ENCODE measurements around the gene TBC1D4.

TBC1D4 gene

GRCh38 chr13:75443356-75443958, 38.5 kb downstream of the TBC1D4 start:
- Histone ChIP-seq H3K14ac (ENCODE audit: low read length in 2 of 2) (no peak overlapping the region), H2BK5ac (ENCODE audit: low read depth, low read length, poor library complexity, severe bottlenecking) (no peak overlapping the region), H2BK12ac (ENCODE audit: low read length in 2 of 2) (no peak overlapping the region), H3K4me2 (ENCODE audit: low read length, poor library complexity, severe bottlenecking) (peak overlapping the region; percentile 14), H2AFZ (ENCODE audit: low read depth, low read length) (no peak overlapping the region), H2BK15ac (ENCODE audit: low read depth, poor library complexity, severe bottlenecking) (no peak overlapping the region), H3K36me3 (ENCODE audit: control insufficient read depth in 1 of 2, insufficient read depth in 2 of 2, low read depth in 1 of 2, low read length in 2 of 2) (no peaks in the 10 kb centered on the region), H2BK120ac (ENCODE audit: low read depth, low read length) (no peak overlapping the region), H4K91ac (ENCODE audit: low read length) (no peak overlapping the region), H2AK5ac (ENCODE audit: low read length, severe bottlenecking) (no peak overlapping the region), H3K79me1 (replicated peaks; ENCODE audit: low read length, poor library complexity, severe bottlenecking) (peaks cover 10% of the 10 kb centered on the region), H3K27ac (ENCODE audit: low read length, poor library complexity, severe bottlenecking) (no peak overlapping the region), H3K23ac (ENCODE audit: low read length in 2 of 2) (no peak overlapping the region), H3K9ac (ENCODE audit: low read length) (no peak overlapping the region), H3K4ac (ENCODE audit: low read depth in 1 of 2, low read length in 2 of 2) (no peak overlapping the region), H3K4me1 (ENCODE audit: control insufficient read depth, insufficient read depth, low read depth, low read length) (no peaks in the 10 kb centered on the region), H3K9me3 (ENCODE audit: control insufficient read depth, low read length) (no peaks in the 10 kb centered on the region), H4K8ac (ENCODE audit: low read length) (peak overlapping the region; percentile 7), H3K4me3 (ENCODE audit: insufficient read depth in 1 of 2, low read depth in 1 of 2, low read length in 2 of 2) (no peak overlapping the region), H3K18ac (ENCODE audit: low read depth in 1 of 2, low read length in 2 of 2) (no peak overlapping the region), H3K27me3 (ENCODE audit: control insufficient read depth in 1 of 2, insufficient read depth in 1 of 2, low read length in 2 of 2) (no peaks in the 10 kb centered on the region)
- no peak for DNase-seq
- 78% methylated on average over 6 of the region's 8 CpGs for WGBS

- Histone ChIP-seq H3K18ac (ENCODE audit: low read depth in 1 of 2, low read length in 2 of 2) (no peak overlapping the region), H4K91ac (ENCODE audit: low read length) (no peak overlapping the region), H3K36me3 (ENCODE audit: control insufficient read depth in 1 of 2, insufficient read depth in 2 of 2, low read depth in 1 of 2, low read length in 2 of 2) (no peaks in the 10 kb centered on the region), H2BK5ac (ENCODE audit: low read depth, low read length, poor library complexity, severe bottlenecking) (no peak overlapping the region), H3K4me1 (ENCODE audit: control insufficient read depth, insufficient read depth, low read depth, low read length) (no peaks in the 10 kb centered on the region), H3K9ac (ENCODE audit: low read length) (no peak overlapping the region), H3K27me3 (ENCODE audit: control insufficient read depth in 1 of 2, insufficient read depth in 1 of 2, low read length in 2 of 2) (no peaks in the 10 kb centered on the region), H2AK5ac (ENCODE audit: low read length, severe bottlenecking) (no peak overlapping the region), H3K23ac (ENCODE audit: low read length in 2 of 2) (no peak overlapping the region), H4K8ac (ENCODE audit: low read length) (no peak overlapping the region), H3K4me3 (ENCODE audit: insufficient read depth in 1 of 2, low read depth in 1 of 2, low read length in 2 of 2) (no peak overlapping the region), H2BK120ac (ENCODE audit: low read depth, low read length) (no peak overlapping the region), H3K27ac (ENCODE audit: low read length, poor library complexity, severe bottlenecking) (no peak overlapping the region), H3K4ac (ENCODE audit: low read depth in 1 of 2, low read length in 2 of 2) (no peak overlapping the region), H3K4me2 (ENCODE audit: low read length, poor library complexity, severe bottlenecking) (no peak overlapping the region), H3K14ac (ENCODE audit: low read length in 2 of 2) (no peak overlapping the region), H2BK12ac (ENCODE audit: low read length in 2 of 2) (no peak overlapping the region), H2AFZ (ENCODE audit: low read depth, low read length) (no peak overlapping the region), H3K79me1 (replicated peaks; ENCODE audit: low read length, poor library complexity, severe bottlenecking) (peaks cover 10% of the 10 kb centered on the region), H3K9me3 (ENCODE audit: control insufficient read depth, low read length) (no peaks in the 10 kb centered on the region), H2BK15ac (ENCODE audit: low read depth, poor library complexity, severe bottlenecking) (no peak overlapping the region)
- peak; percentile 27 for DNase-seq
- 67% methylated on average over 4 of the region's 6 CpGs for WGBS
Observed at GRCh38 chr13:75442736-75443234, 39.2 kb downstream of the TBC1D4 start.

- Histone ChIP-seq H2BK12ac (ENCODE audit: low read length in 2 of 2) (no peak overlapping the region), H3K27ac (ENCODE audit: low read length, poor library complexity, severe bottlenecking) (no peak overlapping the region), H2AFZ (ENCODE audit: low read depth, low read length) (no peak overlapping the region), H3K4ac (ENCODE audit: low read depth in 1 of 2, low read length in 2 of 2) (no peak overlapping the region), H3K9ac (ENCODE audit: low read length) (no peak overlapping the region), H3K14ac (ENCODE audit: low read length in 2 of 2) (no peak overlapping the region), H3K79me1 (replicated peaks; ENCODE audit: low read length, poor library complexity, severe bottlenecking) (peaks cover 6% of the 10 kb centered on the region), H4K91ac (ENCODE audit: low read length) (no peak overlapping the region), H4K8ac (ENCODE audit: low read length) (no peak overlapping the region), H3K4me1 (ENCODE audit: control insufficient read depth, insufficient read depth, low read depth, low read length) (no peaks in the 10 kb centered on the region), H2BK120ac (ENCODE audit: low read depth, low read length) (no peak overlapping the region), H2AK5ac (ENCODE audit: low read length, severe bottlenecking) (no peak overlapping the region), H3K4me2 (ENCODE audit: low read length, poor library complexity, severe bottlenecking) (no peak overlapping the region), H3K4me3 (ENCODE audit: insufficient read depth in 1 of 2, low read depth in 1 of 2, low read length in 2 of 2) (no peak overlapping the region), H2BK5ac (ENCODE audit: low read depth, low read length, poor library complexity, severe bottlenecking) (no peak overlapping the region), H3K36me3 (ENCODE audit: control insufficient read depth in 1 of 2, insufficient read depth in 2 of 2, low read depth in 1 of 2, low read length in 2 of 2) (no peaks in the 10 kb centered on the region), H3K27me3 (ENCODE audit: control insufficient read depth in 1 of 2, insufficient read depth in 1 of 2, low read length in 2 of 2) (no peaks in the 10 kb centered on the region), H3K23ac (ENCODE audit: low read length in 2 of 2) (no peak overlapping the region), H3K18ac (ENCODE audit: low read depth in 1 of 2, low read length in 2 of 2) (no peak overlapping the region), H3K9me3 (ENCODE audit: control insufficient read depth, low read length) (no peaks in the 10 kb centered on the region), H2BK15ac (ENCODE audit: low read depth, poor library complexity, severe bottlenecking) (no peak overlapping the region)
- WGBS, result 98% methylated on average over 1 of the region's 2 CpGs
- no peak for DNase-seq
Observed at GRCh38 chr13:75440100-75440499, 41.9 kb downstream of the TBC1D4 start.

- H3K4me1 ChIP-seq (ENCODE audit: control insufficient read depth, insufficient read depth, low read depth, low read length), result no peaks in the 10 kb centered on the region
- WGBS, result 43% methylated on average over 4 of the region's 4 CpGs
- H2BK5ac ChIP-seq (ENCODE audit: low read depth, low read length, poor library complexity, severe bottlenecking), result no peak overlapping the region
- no peaks in the 10 kb centered on the region for H3K36me3 ChIP-seq (ENCODE audit: control insufficient read depth in 1 of 2, insufficient read depth in 2 of 2, low read depth in 1 of 2, low read length in 2 of 2)
- H3K27ac ChIP-seq (ENCODE audit: low read length, poor library complexity, severe bottlenecking), result no peak overlapping the region
- no peak overlapping the region for H3K4me3 ChIP-seq (ENCODE audit: insufficient read depth in 1 of 2, low read depth in 1 of 2, low read length in 2 of 2)
- no peak overlapping the region for H3K9ac ChIP-seq (ENCODE audit: low read length)
- no peak overlapping the region for H3K23ac ChIP-seq (ENCODE audit: low read length in 2 of 2)
- H3K18ac ChIP-seq (ENCODE audit: low read depth in 1 of 2, low read length in 2 of 2), result no peak overlapping the region
- no peak overlapping the region for H2BK15ac ChIP-seq (ENCODE audit: low read depth, poor library complexity, severe bottlenecking)
- H2BK12ac ChIP-seq (ENCODE audit: low read length in 2 of 2), result no peak overlapping the region
- DNase-seq, result peak; percentile 63
- H4K8ac ChIP-seq (ENCODE audit: low read length), result no peak overlapping the region
- no peak overlapping the region for H3K14ac ChIP-seq (ENCODE audit: low read length in 2 of 2)
- no peak overlapping the region for H4K91ac ChIP-seq (ENCODE audit: low read length)
- peaks cover 1% of the 10 kb centered on the region for H3K79me1 ChIP-seq (replicated peaks; ENCODE audit: low read length, poor library complexity, severe bottlenecking)
- H2AK5ac ChIP-seq (ENCODE audit: low read length, severe bottlenecking), result no peak overlapping the region
- H3K9me3 ChIP-seq (ENCODE audit: control insufficient read depth, low read length), result no peaks in the 10 kb centered on the region
- no peak overlapping the region for H3K4me2 ChIP-seq (ENCODE audit: low read length, poor library complexity, severe bottlenecking)
- H2AFZ ChIP-seq (ENCODE audit: low read depth, low read length), result no peak overlapping the region
- no peaks in the 10 kb centered on the region for H3K27me3 ChIP-seq (ENCODE audit: control insufficient read depth in 1 of 2, insufficient read depth in 1 of 2, low read length in 2 of 2)
- H3K4ac ChIP-seq (ENCODE audit: low read depth in 1 of 2, low read length in 2 of 2), result no peak overlapping the region
- H2BK120ac ChIP-seq (ENCODE audit: low read depth, low read length), result no peak overlapping the region
Observed at GRCh38 chr13:75437582-75438318, 44.2 kb downstream of the TBC1D4 start.
